Hepatocyte (in vitro differentiated cells): Measurements from ENCODE around the gene LRRC18.

Source experiments
- EZH2 ChIP-seq: fragments of 200-600 bp; sonication (generic); IDR thresholded peaks from 2 replicates; pipeline ENCODE4 v1.6.1; 2016; ENCODE audit warnings: antibody characterized with exemption, mild to moderate bottlenecking, borderline replicate concordance
- TF ChIP-seq, protein P1 (sequence below): fragments of 200-600 bp; sonication (generic); IDR thresholded peaks from 2 replicates; pipeline ENCODE4 v1.5.1; 2016; ENCODE audit warnings: antibody characterized with exemption, mild to moderate bottlenecking; ENCODE audit not compliant: poor library complexity

- TF ChIP-seq, protein P1, sequence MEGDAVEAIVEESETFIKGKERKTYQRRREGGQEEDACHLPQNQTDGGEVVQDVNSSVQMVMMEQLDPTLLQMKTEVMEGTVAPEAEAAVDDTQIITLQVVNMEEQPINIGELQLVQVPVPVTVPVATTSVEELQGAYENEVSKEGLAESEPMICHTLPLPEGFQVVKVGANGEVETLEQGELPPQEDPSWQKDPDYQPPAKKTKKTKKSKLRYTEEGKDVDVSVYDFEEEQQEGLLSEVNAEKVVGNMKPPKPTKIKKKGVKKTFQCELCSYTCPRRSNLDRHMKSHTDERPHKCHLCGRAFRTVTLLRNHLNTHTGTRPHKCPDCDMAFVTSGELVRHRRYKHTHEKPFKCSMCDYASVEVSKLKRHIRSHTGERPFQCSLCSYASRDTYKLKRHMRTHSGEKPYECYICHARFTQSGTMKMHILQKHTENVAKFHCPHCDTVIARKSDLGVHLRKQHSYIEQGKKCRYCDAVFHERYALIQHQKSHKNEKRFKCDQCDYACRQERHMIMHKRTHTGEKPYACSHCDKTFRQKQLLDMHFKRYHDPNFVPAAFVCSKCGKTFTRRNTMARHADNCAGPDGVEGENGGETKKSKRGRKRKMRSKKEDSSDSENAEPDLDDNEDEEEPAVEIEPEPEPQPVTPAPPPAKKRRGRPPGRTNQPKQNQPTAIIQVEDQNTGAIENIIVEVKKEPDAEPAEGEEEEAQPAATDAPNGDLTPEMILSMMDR, result no peak
- TF ChIP-seq EZH2, result no peak
Measured at GRCh38 chr10:48946332-48946731, 6.7 kb upstream of the LRRC18 start.
